ENCODE results near the gene HDAC4. TPM values are rescaled to one million over a fixed set of nuclear protein-coding genes. Genes with fewer than 3 reads are reported as not detected.

HDAC4 gene
- total and polyA plus RNA-seq, 2 donors (not counting 1 experiment from before 2014, with no cell fraction given), result 13.5 to 46.0 TPM

- no peak overlapping the region for H3K9ac ChIP-seq (ENCODE audit: low read length)
- H4K20me1 ChIP-seq (ENCODE audit: control insufficient read depth, insufficient read depth, low read length, poor library complexity, severe bottlenecking), result no peaks in the 10 kb centered on the region
- ChIA-PET CTCF (no interaction called here), POLR2A (no interaction called here)
- no peak overlapping the region for H3K27ac ChIP-seq (ENCODE audit: low read length in 2 of 2)
- Mint-ChIP-seq H3K4me3 (no peak overlapping the region), H3K27me3 (no peaks in the 10 kb centered on the region), H3K27ac (no peak overlapping the region), H3K9me3 (ENCODE audit: insufficient read depth) (no peaks in the 10 kb centered on the region), H3K4me1 (no peaks in the 10 kb centered on the region)
- no peaks in the 10 kb centered on the region for H3K27me3 ChIP-seq (replicated peaks in 1 of 4; ENCODE audit: control extremely low read depth in 1 of 4, control insufficient read depth in 3 of 4, insufficient read depth in 4 of 4, low read length in 3 of 4)
- TF ChIP-seq CTCF (IDR thresholded peaks at IDR 0.05) (no peak), EZH2 (IDR thresholded peaks at IDR 0.05; ENCODE audit: borderline replicate concordance, insufficient read depth, low read depth, low read length, poor library complexity, severe bottlenecking) (no peak)
- intact Hi-C loops (cut with micrococcal nuclease), result no loop called here
- ATAC-seq (ENCODE audit: low read depth), result no peak
- H3K9me3 ChIP-seq (ENCODE audit: control extremely low read depth in 1 of 3, control insufficient read depth in 2 of 3, insufficient read depth in 1 of 3, low read length in 2 of 3), result peaks cover 0 to 9% (median 0%) of the 10 kb centered on the region in 3 donors
- peaks cover 4 to 16% of the 10 kb centered on the region in 2 experiments for H3K36me3 ChIP-seq (replicated peaks in 1 of 2; ENCODE audit: control extremely low read depth in 1 of 2, control insufficient read depth in 1 of 2, extremely low read depth in 1 of 2, insufficient read depth in 2 of 2, low read length in 1 of 2)
- H3K4me2 ChIP-seq (replicated peaks; ENCODE audit: low read depth, low read length, poor library complexity, severe bottlenecking), result no peak overlapping the region
- 95% methylated on average over 16 of the region's 16 CpGs for WGBS (ENCODE audit: insufficient coverage)
- no peaks in the 10 kb centered on the region for H3K4me1 ChIP-seq (ENCODE audit: control insufficient read depth in 2 of 2, insufficient read depth in 2 of 2, low read length in 2 of 2)
- H3K4me3 ChIP-seq (ENCODE audit: control extremely low read depth in 1 of 5, extremely low read depth in 1 of 5, insufficient read depth in 1 of 5, low read depth in 2 of 5, low read length in 4 of 5), result no peak overlapping the region
- H3K79me2 ChIP-seq (ENCODE audit: control insufficient read depth, insufficient read depth, low read length), result no peaks in the 10 kb centered on the region
- DNase-seq, result no peak
- H2AFZ ChIP-seq (ENCODE audit: insufficient read depth, low read depth, low read length, poor library complexity, severe bottlenecking), result no peak overlapping the region
Measured at GRCh38 chr2:239121600-239122012, 279.2 kb downstream of the HDAC4 start.

DNA sequence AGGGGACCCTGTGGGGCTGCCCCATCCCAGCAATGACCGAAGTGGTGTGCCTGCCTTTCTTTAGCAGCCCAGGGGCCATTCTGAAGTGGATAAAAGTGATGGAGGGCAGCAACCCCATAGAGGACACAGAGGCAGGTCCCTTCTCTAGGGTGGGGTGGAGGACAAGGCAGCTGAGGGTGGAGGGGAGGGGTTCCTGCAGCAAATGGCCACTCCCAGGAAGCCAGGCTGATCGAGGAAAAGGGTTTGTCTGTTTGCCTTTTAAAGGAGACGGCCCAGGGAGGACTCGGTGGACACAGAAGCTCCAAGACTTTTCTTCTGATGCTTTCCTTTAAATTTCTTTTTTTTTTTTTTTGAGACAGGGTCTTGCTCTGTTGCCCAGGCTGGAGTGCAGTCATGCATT lies 280.2 kb downstream of the HDAC4 start:
- no peaks in the 10 kb centered on the region for H4K20me1 ChIP-seq (ENCODE audit: control insufficient read depth, insufficient read depth, low read length, poor library complexity, severe bottlenecking)
- ATAC-seq (ENCODE audit: low read depth) (no peak), DNase-seq (no peak)
- no peak overlapping the region for H3K27ac ChIP-seq (ENCODE audit: low read length in 2 of 2)
- no peak overlapping the region for H3K4me2 ChIP-seq (replicated peaks; ENCODE audit: low read depth, low read length, poor library complexity, severe bottlenecking)
- no peak overlapping the region for H3K4me3 Mint-ChIP-seq
- H3K4me1 Mint-ChIP-seq, result no peaks in the 10 kb centered on the region
- CTCF ChIA-PET, result no interaction called here
- H3K9me3 Mint-ChIP-seq (ENCODE audit: insufficient read depth), result no peaks in the 10 kb centered on the region
- POLR2A ChIA-PET, result no interaction called here
- intact Hi-C loops (cut with micrococcal nuclease), result no loop called here
- no peak overlapping the region for H3K9ac ChIP-seq (ENCODE audit: low read length)
- no peak overlapping the region for H3K27ac Mint-ChIP-seq
- H3K9me3 ChIP-seq (ENCODE audit: control extremely low read depth in 1 of 3, control insufficient read depth in 2 of 3, insufficient read depth in 1 of 3, low read length in 2 of 3), result peaks cover 0 to 9% (median 0%) of the 10 kb centered on the region in 3 donors
- peaks cover 4 to 8% of the 10 kb centered on the region in 2 experiments for H3K36me3 ChIP-seq (replicated peaks in 1 of 2; ENCODE audit: control extremely low read depth in 1 of 2, control insufficient read depth in 1 of 2, extremely low read depth in 1 of 2, insufficient read depth in 2 of 2, low read length in 1 of 2)
- TF ChIP-seq EZH2 (IDR thresholded peaks at IDR 0.05; ENCODE audit: borderline replicate concordance, insufficient read depth, low read depth, low read length, poor library complexity, severe bottlenecking), result no peak
- no peaks in the 10 kb centered on the region for H3K27me3 ChIP-seq (replicated peaks in 1 of 4; ENCODE audit: control extremely low read depth in 1 of 4, control insufficient read depth in 3 of 4, insufficient read depth in 4 of 4, low read length in 3 of 4)
- no peak overlapping the region for H3K4me3 ChIP-seq (ENCODE audit: control extremely low read depth in 1 of 5, extremely low read depth in 1 of 5, insufficient read depth in 1 of 5, low read depth in 2 of 5, low read length in 4 of 5)
- H3K4me1 ChIP-seq (ENCODE audit: control insufficient read depth in 2 of 2, insufficient read depth in 2 of 2, low read length in 2 of 2), result no peaks in the 10 kb centered on the region
- H2AFZ ChIP-seq (ENCODE audit: insufficient read depth, low read depth, low read length, poor library complexity, severe bottlenecking), result no peak overlapping the region
- H3K79me2 ChIP-seq (ENCODE audit: control insufficient read depth, insufficient read depth, low read length), result no peaks in the 10 kb centered on the region
- WGBS (ENCODE audit: insufficient coverage), result 45% methylated on average over 2 of the region's 4 CpGs
- no peaks in the 10 kb centered on the region for H3K27me3 Mint-ChIP-seq
